GM18951 (cell line): Measurements from ENCODE around the gene GRWD1.
A peak's percentile ranks its signal among the peaks of the same experiment; 100 is the strongest.

Experiments used
- POLR2A ChIP-seq: IDR thresholded peaks from 4 replicates; pipeline ENCODE4 v1.6.1; 2011; ENCODE audit warnings: mild to moderate bottlenecking; ENCODE audit not compliant: insufficient read length, insufficient read depth; ENCODE audit errors: extremely low read depth
- in situ Hi-C: fragments of 300-500 bp; cut with MboI; formaldehyde crosslinking; loops from one replicate; pipeline ENCODE4 v1.12.0; 2022; ENCODE audit warnings: low sequenced_read_pairs, mixed read lengths, inconsistent platforms; ENCODE audit not compliant: unreplicated experiment

The GRWD1 gene

DNA sequence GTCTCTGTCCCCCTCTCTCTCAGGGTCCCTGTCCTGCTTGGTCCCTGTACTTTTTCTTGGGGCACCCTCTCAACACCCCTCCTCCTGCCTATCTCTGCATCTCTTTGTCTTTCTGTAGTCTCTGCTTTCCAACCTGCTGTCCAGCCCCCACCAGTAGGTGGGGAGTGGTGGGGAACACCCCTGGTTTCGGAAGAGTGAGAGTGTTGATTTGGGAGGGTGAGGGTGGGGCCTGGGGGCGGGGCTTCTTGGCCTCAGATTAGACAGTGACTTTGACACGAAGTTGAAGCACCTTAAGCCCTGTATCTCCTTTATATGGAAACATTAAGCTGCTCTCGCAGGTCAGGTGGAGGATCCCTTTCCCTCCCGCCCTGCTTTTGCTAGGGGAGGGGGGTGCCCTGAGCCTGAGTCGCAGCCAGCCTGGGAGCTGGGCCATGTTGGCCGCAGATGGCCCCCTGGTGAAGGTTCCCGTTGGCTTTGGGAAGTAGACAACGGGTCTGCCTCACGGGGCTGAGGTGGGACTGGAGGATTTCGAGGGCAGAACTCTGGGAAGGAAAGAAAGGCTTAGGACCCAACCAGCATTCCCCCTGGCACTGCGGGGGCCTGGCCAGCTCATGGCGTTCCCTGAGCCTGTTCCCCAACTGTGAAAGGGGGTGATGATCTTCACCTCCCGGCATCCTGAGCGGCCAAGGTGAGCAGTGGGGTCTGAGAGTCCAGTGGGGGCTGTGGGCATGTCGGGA, 9.6 kb downstream of the GRWD1 start, which contains the start of gene KCNJ14:
Gene KCNJ14, plus strand, starts transcription at position 404 of the 737 bp plus-strand sequence. CDS start 6,151 bp downstream, outside the sequence.
- TF ChIP-seq POLR2A, result no peak
- in situ Hi-C loops, result no loop called here

DNA sequence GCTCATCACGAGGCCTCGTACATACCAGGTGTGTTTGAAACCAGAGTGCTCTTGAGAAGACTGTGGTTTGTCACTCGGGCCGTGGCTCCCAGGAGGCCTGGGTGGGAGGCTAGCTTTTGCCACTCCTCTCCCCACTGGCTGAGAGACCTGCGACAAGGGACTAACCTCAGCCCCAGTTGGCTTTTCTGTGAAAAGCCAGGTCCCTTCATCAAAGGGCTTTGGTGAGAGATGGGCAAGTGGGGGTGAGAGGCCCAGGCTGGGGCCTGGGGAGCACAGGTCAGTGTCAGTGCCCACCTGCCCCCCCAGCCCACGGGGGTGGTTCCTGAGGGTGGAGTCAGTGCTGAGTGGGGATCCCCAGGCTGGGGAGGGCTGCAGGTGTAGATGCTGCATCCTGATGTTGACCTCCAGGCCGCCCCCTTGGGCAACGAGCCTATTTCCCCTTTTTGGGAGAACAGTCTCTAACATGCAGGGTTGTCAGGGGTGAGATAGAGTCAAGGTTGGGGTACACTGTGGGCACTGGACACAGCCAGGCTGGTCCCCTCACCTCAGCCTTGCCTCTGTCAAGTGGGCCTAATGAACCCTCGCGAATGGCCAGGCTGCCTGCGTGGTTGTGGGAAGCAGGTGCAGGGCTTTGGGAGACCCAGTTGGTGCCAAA, 10.3 kb downstream of the GRWD1 start:
- TF ChIP-seq POLR2A, result no peak
- in situ Hi-C loops, result no loop called here

DNA sequence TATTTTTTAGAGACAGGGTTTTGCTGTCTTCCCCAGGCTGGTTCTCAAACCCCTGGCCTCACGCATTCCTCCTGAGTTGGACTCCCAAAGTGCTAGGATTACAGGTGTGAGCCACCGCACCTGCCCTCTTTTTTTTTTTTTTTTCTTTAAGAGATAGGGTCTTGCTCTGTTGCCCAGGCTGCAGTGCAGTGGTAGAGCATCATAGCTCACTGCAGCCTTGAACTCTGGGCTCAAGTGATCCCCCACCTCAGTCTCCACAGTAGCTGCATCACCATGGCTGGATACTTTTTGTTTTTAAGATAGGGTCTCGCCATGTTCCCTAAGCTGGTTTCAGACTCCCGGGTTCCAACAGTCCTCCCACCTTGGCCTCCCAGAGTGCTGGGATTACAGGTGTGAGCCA, 11.1 kb downstream of the GRWD1 start:
- in situ Hi-C loops, result no loop called here
- TF ChIP-seq POLR2A, result no peak

DNA sequence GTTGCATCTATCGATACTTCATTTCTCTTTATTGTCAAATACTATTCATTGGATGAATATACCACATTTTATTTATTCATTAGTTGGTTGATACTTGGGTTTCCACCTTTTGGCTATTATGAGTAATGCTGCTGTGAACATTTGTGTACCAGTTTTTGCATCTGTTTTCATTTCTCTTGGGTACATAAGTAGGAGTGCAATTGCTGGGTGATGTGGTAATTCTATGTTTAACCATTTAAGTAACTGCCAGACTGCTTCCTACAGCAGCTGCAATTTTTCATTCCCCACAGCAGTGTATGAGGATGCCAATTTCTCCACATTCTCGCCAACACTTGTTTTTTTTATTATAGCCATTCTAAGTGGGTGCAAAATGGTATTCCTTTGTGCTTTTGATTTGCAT, 12.2 kb downstream of the GRWD1 start:
- in situ Hi-C loops, result no loop called here
- no peak for TF ChIP-seq POLR2A

DNA sequence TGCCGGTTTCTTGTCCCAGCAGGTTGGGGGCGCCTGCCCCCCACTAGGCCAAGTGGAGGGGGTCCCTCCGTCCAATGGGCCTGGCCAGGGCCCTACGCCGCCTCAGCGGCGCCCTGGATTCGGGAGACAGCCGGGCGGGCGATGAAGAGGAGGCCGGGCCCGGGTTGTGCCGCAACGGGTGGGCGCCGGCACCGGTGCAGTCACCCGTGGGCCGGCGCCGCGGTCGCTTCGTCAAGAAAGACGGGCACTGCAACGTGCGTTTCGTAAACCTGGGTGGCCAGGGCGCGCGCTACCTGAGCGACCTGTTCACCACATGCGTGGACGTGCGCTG, 15.8 kb downstream of the GRWD1 start:
- no peak for TF ChIP-seq POLR2A
- in situ Hi-C loops, result no loop called here

DNA sequence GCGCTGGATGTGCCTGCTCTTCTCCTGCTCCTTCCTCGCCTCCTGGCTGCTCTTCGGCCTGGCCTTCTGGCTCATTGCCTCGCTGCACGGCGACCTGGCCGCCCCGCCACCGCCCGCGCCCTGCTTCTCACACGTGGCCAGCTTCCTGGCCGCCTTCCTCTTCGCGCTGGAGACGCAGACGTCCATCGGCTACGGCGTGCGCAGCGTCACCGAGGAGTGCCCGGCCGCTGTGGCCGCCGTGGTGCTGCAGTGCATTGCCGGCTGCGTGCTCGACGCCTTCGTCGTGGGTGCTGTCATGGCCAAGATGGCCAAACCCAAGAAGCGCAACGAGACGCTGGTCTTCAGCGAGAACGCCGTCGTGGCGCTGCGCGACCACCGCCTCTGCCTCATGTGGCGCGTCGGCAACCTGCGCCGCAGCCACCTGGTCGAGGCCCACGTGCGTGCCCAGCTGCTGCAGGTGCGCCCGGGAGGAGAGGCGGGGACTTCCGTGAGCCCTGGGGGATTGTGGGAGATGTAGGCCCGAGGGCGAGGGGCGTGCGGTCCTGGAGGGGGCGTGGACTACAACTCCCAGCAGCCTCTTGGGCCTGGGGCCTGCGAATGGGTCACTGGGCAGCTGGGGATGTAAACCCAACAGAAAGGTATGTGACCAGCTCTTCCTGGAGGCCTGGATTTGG, 16.3 kb downstream of the GRWD1 start:
- in situ Hi-C loops, result no loop called here
- no peak for TF ChIP-seq POLR2A

DNA sequence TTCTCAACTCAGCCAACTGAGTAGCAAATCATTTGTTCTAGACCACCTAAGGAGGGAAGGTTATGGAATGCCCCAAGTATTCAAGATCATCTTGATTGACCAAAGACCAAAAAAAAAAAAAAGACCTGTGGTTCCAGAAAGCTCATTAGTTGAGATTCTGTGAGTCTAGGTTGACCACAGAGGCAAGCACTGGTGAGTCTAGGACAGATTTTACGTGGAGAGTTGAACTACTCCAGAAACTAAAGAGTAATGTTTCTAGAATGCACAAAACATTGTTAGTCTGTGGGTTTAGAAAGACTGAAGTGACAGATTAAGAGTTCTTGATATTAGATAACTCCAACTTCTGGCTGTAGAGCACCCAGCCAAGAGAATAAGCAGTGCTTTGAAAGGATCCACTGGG, 19.4 kb downstream of the GRWD1 start:
- no peak for TF ChIP-seq POLR2A
- in situ Hi-C loops, result no loop called here

DNA sequence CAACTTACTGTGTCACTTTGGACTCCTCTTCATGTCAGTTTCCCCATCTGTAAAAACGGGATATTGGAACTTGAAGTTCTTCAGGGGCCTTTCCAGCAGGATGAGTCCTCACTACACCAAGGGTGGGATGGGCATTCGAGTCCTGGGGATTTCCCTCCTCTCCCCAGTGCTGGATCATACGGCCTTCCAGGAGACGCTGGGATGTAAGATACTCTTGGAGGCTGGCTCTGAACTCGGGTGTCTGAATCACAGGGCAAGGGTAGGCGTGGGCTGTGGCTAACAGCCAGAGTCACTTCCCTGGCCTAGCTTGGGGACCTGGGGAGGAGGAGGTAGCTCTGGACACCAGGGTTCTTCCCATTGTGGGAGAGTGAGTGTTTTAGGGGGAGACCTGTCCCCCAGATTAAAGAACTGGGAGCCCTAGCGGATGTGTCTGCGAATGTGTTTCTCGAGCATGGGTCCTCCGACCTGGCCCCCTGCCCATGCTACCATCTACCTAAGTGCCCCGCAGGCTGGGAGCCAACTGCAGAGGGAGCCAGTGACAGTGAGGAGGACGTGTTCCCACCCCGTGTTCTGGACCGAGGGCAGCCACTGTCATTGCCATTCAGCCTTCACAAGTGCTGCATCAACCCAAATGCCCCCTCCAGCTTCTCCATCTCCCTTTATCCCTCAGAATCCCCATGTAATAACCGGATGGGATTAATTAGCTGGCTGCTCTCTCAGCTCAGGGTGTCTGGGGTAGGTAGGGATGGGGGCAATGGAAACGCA, 21.0 kb downstream of the GRWD1 start:
- no peak for TF ChIP-seq POLR2A
- in situ Hi-C loops, result no loop called here

DNA sequence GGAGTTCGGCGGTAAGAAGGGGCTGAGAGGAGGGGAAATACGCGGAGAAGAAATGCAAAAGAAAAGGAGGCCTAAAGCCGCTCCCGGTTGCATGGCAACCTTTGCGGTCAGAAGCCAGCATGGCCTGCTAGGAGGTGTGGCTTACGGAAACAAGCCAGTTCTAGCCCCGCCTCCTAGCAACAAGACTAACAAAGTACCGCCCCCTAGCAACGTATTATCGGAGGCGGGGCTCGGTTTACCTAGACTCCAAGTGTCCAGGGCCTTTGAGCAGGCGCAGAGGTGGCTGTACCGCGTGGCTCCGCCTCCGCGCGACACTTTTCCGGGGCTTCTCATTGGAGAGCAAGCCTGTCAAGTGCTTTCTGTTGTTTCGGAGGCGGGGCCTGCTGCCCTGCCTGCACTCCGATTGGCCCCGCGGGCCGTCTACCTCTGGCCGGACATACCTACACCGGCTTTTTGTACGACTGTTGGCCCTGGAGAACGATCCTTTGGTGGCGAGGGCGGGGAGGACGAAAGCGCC, 23.0 kb downstream of the GRWD1 start:
- no peak for TF ChIP-seq POLR2A
- in situ Hi-C loops, result no loop called here

DNA sequence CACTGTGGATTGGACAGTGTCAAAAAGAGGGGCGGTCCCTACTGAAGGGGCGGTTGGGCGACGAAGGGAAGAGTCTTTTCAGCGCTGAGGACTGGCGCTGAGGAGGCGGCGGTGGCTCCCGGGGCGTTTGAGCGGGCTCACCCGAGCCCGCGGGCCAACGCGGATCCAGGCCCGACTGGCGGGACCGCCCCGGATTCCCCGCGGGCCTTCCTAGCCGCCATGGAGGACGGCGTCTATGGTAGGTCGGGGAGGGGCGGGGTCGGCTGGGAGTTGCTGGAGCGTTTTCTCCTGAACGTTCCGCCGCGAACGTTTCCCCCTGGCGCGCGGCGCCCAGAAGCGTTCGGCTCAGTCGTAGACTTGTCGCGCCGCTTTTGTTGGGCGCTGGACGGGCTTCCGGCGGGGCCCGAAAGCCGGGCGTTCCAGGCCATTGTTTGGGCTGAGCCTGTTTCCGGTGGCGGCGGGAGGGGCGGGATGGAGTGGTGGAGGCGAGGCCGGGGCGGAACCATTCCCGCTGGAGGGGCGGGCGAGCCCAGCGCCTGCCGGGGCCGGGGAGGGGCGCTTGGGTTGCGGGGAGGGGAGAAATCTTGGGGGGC, 23.6 kb downstream of the GRWD1 start, which contains the start of gene CYTH2:
Gene CYTH2, plus strand, starts transcription at position 81 of the 593 bp plus-strand sequence. Its CDS starts 139 bp downstream, at position 220.
- in situ Hi-C loops, result no loop called here
- peak; percentile 85 for TF ChIP-seq POLR2A

DNA sequence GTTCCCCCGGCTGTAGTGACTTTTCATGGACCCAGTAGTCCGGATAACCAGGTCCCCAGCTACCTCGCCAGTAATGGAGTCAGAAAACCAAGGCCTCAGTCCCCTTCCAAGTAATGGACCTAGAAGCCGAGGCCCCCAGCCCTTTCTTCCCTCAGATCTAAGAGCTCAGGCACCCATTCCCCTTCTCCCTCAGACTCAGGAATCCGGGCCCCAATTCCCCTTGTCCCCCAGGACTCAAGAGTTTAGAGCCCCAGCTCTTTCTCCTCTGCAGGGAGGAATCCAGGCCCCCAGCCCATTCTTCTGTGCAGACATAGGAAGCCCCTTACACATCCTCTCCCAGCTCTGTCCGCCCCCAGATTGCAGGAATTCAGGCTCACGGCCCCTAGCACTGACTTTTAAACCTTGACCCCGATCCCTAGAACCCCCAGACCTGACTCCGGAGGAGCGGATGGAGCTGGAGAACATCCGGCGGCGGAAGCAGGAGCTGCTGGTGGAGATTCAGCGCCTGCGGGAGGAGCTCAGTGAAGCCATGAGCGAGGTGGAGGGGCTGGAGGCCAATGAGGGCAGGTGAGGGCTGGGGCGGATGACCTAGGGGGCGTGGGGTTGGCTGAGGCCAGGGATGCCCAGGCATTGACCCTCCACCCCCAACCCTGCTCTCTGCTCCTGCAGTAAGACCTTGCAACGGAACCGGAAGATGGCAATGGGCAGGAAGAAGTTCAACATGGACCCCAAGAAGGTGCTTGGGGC, 24.3 kb downstream of the GRWD1 start:
- TF ChIP-seq POLR2A, result no peak
- in situ Hi-C loops, result no loop called here

DNA sequence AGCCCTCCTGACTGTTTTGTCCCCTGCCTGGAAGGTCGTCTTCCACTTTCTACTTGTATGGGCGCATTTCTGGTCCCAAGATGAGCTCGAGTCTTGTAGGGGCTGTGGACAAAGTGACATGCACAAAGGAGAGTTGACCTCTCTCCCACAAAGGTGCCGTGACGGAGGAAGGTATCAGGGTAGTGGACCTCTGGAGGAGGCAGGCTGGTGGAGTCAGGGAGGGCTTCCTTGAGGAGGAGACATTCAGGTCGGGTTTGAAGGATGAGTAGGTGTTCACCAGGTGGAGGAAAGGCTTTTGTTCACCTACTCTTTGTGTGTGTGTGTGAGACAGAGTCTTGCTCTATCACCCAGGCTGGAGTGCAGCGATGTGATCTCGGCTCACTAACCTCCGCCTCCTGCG, 25.1 kb downstream of the GRWD1 start:
- TF ChIP-seq POLR2A, result no peak
- in situ Hi-C loops, result no loop called here

DNA sequence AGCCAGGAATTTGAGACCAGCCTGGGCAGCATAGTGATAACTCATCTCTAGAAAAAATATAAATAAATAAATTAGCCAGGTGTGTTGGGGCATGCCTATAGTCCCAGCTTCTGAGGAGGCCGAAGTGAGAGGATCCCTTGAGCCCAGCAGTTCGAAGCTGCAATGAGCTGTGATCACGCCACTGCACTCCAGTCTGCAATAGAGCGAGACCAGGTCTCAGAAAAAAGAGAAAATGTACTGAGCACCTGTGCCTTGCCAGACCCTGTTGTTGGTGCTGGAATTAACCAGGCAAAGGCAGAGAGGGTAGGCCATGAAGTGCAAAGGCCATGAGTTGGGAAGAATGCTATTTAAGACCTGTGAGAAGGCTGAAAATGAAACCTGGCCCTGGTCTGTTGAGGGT, 26.1 kb downstream of the GRWD1 start:
- in situ Hi-C loops, result no loop called here
- no peak for TF ChIP-seq POLR2A
